ENCODE measurements around the gene ANAPC5.

DNA sequence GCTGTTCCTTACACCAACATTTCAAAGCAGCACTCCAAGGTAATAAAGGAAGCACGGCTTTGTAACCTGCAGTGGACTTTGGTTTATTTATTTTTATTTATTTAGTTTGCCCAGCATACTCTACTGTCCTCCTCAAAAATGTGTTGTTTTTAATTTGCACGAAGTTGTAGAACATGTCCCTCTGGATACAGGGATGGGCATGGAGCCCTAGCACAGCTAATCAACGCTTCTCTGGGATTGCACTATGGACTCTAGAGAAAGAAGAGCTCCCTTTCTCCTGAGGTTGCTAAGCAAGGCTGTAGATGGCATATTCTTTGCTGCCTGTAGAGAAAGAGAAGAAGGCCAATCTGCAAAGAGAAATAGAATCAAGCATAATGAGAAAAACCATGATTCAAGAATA lies 5.9 kb upstream of the ANAPC5 start:
- TF ChIP-seq EZH2 (IDR thresholded peaks at IDR 0.05) (no peak), POLR2AphosphoS5 (IDR thresholded peaks at IDR 0.05; ENCODE audit: borderline replicate concordance, low read depth, low read length) (no peak), FOXP2 (optimal IDR thresholded peaks at IDR 0.05; ENCODE audit: control extremely low read depth, extremely low read length, insufficient read depth) (no peak)
